ENCODE data around the gene IL33.

IL33 gene

GRCh38 chr9:6214903-6215302 is 704 bp upstream of the IL33 start:
- Histone ChIP-seq H2BK120ac (ENCODE audit: low read depth, low read length) (no peak overlapping the region), H3K9me3 (ENCODE audit: control insufficient read depth, low read length) (peaks cover 13% of the 10 kb centered on the region), H3K27ac (ENCODE audit: low read length, poor library complexity, severe bottlenecking) (no peak overlapping the region), H3K4me3 (ENCODE audit: insufficient read depth in 1 of 2, low read depth in 1 of 2, low read length in 2 of 2) (peak overlapping the region in 1 of 2 experiments; percentile 61), H2BK12ac (ENCODE audit: low read length in 2 of 2) (no peak overlapping the region), H3K18ac (ENCODE audit: low read depth in 1 of 2, low read length in 2 of 2) (no peak overlapping the region), H3K4ac (ENCODE audit: low read depth in 1 of 2, low read length in 2 of 2) (no peak overlapping the region), H3K4me2 (ENCODE audit: low read length, poor library complexity, severe bottlenecking) (no peak overlapping the region), H4K8ac (ENCODE audit: low read length) (no peak overlapping the region), H3K27me3 (ENCODE audit: control insufficient read depth in 1 of 2, insufficient read depth in 1 of 2, low read length in 2 of 2) (peaks cover 0 to under 1% of the 10 kb centered on the region in 2 experiments), H3K14ac (ENCODE audit: low read length in 2 of 2) (no peak overlapping the region), H4K91ac (ENCODE audit: low read length) (no peak overlapping the region), H2BK15ac (ENCODE audit: low read depth, poor library complexity, severe bottlenecking) (no peak overlapping the region), H3K36me3 (ENCODE audit: control insufficient read depth in 1 of 2, insufficient read depth in 2 of 2, low read depth in 1 of 2, low read length in 2 of 2) (no peaks in the 10 kb centered on the region), H2BK5ac (ENCODE audit: low read depth, low read length, poor library complexity, severe bottlenecking) (no peak overlapping the region), H3K79me1 (replicated peaks; ENCODE audit: low read length, poor library complexity, severe bottlenecking) (no peaks in the 10 kb centered on the region), H2AFZ (ENCODE audit: low read depth, low read length) (no peak overlapping the region), H3K4me1 (ENCODE audit: control insufficient read depth, insufficient read depth, low read depth, low read length) (no peaks in the 10 kb centered on the region), H2AK5ac (ENCODE audit: low read length, severe bottlenecking) (no peak overlapping the region), H3K23ac (ENCODE audit: low read length in 2 of 2) (no peak overlapping the region), H3K9ac (ENCODE audit: low read length) (peak overlapping the region; percentile 83)
- DNase-seq = no peak
- 57% methylated on average over 2 of the region's 2 CpGs for WGBS

GRCh38 chr9:6216002-6216401 is 395 bp downstream of the IL33 start:
- H3K4me1 ChIP-seq (ENCODE audit: control insufficient read depth, insufficient read depth, low read depth, low read length) = no peaks in the 10 kb centered on the region
- H2AFZ ChIP-seq (ENCODE audit: low read depth, low read length) = no peak overlapping the region
- no peak overlapping the region for H3K27ac ChIP-seq (ENCODE audit: low read length, poor library complexity, severe bottlenecking)
- no peak overlapping the region for H3K23ac ChIP-seq (ENCODE audit: low read length in 2 of 2)
- H3K36me3 ChIP-seq (ENCODE audit: control insufficient read depth in 1 of 2, insufficient read depth in 2 of 2, low read depth in 1 of 2, low read length in 2 of 2) = no peaks in the 10 kb centered on the region
- H2BK5ac ChIP-seq (ENCODE audit: low read depth, low read length, poor library complexity, severe bottlenecking) = no peak overlapping the region
- no peaks in the 10 kb centered on the region for H3K79me1 ChIP-seq (replicated peaks; ENCODE audit: low read length, poor library complexity, severe bottlenecking)
- H3K14ac ChIP-seq (ENCODE audit: low read length in 2 of 2) = no peak overlapping the region
- 100% methylated on average over 2 of the region's 3 CpGs for WGBS
- DNase-seq = no peak
- peak overlapping the region in 1 of 2 experiments; percentile 61 for H3K4me3 ChIP-seq (ENCODE audit: insufficient read depth in 1 of 2, low read depth in 1 of 2, low read length in 2 of 2)
- no peak overlapping the region for H3K4ac ChIP-seq (ENCODE audit: low read depth in 1 of 2, low read length in 2 of 2)
- H3K9ac ChIP-seq (ENCODE audit: low read length) = peak overlapping the region; percentile 83
- no peak overlapping the region for H3K4me2 ChIP-seq (ENCODE audit: low read length, poor library complexity, severe bottlenecking)
- H2BK15ac ChIP-seq (ENCODE audit: low read depth, poor library complexity, severe bottlenecking) = no peak overlapping the region
- H4K91ac ChIP-seq (ENCODE audit: low read length) = no peak overlapping the region
- H4K8ac ChIP-seq (ENCODE audit: low read length) = no peak overlapping the region
- H2AK5ac ChIP-seq (ENCODE audit: low read length, severe bottlenecking) = no peak overlapping the region
- peaks cover 3% of the 10 kb centered on the region for H3K9me3 ChIP-seq (ENCODE audit: control insufficient read depth, low read length)
- peak overlapping the region; percentile 5 for H2BK120ac ChIP-seq (ENCODE audit: low read depth, low read length)
- no peak overlapping the region for H3K18ac ChIP-seq (ENCODE audit: low read depth in 1 of 2, low read length in 2 of 2)
- peaks cover 0 to 3% of the 10 kb centered on the region in 2 experiments for H3K27me3 ChIP-seq (ENCODE audit: control insufficient read depth in 1 of 2, insufficient read depth in 1 of 2, low read length in 2 of 2)
- no peak overlapping the region for H2BK12ac ChIP-seq (ENCODE audit: low read length in 2 of 2)

- WGBS = 100% methylated on average over 1 of the region's 1 CpG
- no peak overlapping the region for H3K14ac ChIP-seq (ENCODE audit: low read length in 2 of 2)
- no peaks in the 10 kb centered on the region for H3K36me3 ChIP-seq (ENCODE audit: control insufficient read depth in 1 of 2, insufficient read depth in 2 of 2, low read depth in 1 of 2, low read length in 2 of 2)
Measured at GRCh38 chr9:6216951-6217350, 1.3 kb downstream of the IL33 start.

DNA sequence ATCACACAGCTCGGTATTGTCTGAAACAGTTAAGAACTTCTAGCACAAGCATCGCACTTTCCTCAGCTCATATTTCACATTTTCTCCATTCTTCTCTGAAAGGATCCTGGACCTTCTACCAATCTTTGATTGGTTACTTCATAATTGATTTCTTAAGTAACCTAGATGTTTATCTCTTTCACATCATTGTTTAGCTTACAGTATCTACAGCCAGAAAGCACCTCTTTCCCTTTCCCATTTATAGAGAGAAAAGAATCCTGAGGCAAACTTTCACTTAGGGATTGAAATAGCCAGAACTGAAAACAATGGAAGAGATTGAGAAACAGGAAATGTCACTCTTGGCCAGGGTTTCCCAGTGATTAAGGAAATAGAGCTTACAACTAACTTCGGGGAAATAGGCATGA is 2.5 kb downstream of the IL33 start:
- Histone ChIP-seq H2BK15ac (ENCODE audit: low read depth, poor library complexity, severe bottlenecking) (no peak overlapping the region), H3K27ac (ENCODE audit: low read length, poor library complexity, severe bottlenecking) (no peak overlapping the region), H3K9me3 (ENCODE audit: control insufficient read depth, low read length) (no peaks in the 10 kb centered on the region), H2AFZ (ENCODE audit: low read depth, low read length) (no peak overlapping the region), H3K36me3 (ENCODE audit: control insufficient read depth in 1 of 2, insufficient read depth in 2 of 2, low read depth in 1 of 2, low read length in 2 of 2) (no peaks in the 10 kb centered on the region), H3K4me1 (ENCODE audit: control insufficient read depth, insufficient read depth, low read depth, low read length) (no peaks in the 10 kb centered on the region), H3K14ac (ENCODE audit: low read length in 2 of 2) (no peak overlapping the region), H2BK12ac (ENCODE audit: low read length in 2 of 2) (no peak overlapping the region), H3K27me3 (ENCODE audit: control insufficient read depth in 1 of 2, insufficient read depth in 1 of 2, low read length in 2 of 2) (peaks cover 0 to 3% of the 10 kb centered on the region in 2 experiments), H3K4ac (ENCODE audit: low read depth in 1 of 2, low read length in 2 of 2) (no peak overlapping the region), H3K18ac (ENCODE audit: low read depth in 1 of 2, low read length in 2 of 2) (no peak overlapping the region), H3K79me1 (replicated peaks; ENCODE audit: low read length, poor library complexity, severe bottlenecking) (no peaks in the 10 kb centered on the region), H3K4me3 (ENCODE audit: insufficient read depth in 1 of 2, low read depth in 1 of 2, low read length in 2 of 2) (peak overlapping the region in 1 of 2 experiments; percentile 61), H3K23ac (ENCODE audit: low read length in 2 of 2) (no peak overlapping the region), H3K9ac (ENCODE audit: low read length) (peak overlapping the region; percentile 73), H2AK5ac (ENCODE audit: low read length, severe bottlenecking) (no peak overlapping the region), H2BK5ac (ENCODE audit: low read depth, low read length, poor library complexity, severe bottlenecking) (no peak overlapping the region), H2BK120ac (ENCODE audit: low read depth, low read length) (no peak overlapping the region), H4K8ac (ENCODE audit: low read length) (no peak overlapping the region), H4K91ac (ENCODE audit: low read length) (no peak overlapping the region), H3K4me2 (ENCODE audit: low read length, poor library complexity, severe bottlenecking) (no peak overlapping the region)
- 74% methylated on average over 3 of the region's 3 CpGs for WGBS
- peak; percentile 3 for DNase-seq

More at GRCh38 chr9:6216951-6217350, 1.3 kb downstream of the IL33 start:
- no peak overlapping the region for H3K4ac ChIP-seq (ENCODE audit: low read depth in 1 of 2, low read length in 2 of 2)
- no peak overlapping the region for H4K91ac ChIP-seq (ENCODE audit: low read length)
- no peak overlapping the region for H4K8ac ChIP-seq (ENCODE audit: low read length)
- no peaks in the 10 kb centered on the region for H3K79me1 ChIP-seq (replicated peaks; ENCODE audit: low read length, poor library complexity, severe bottlenecking)
- no peak overlapping the region for H3K4me2 ChIP-seq (ENCODE audit: low read length, poor library complexity, severe bottlenecking)
- H3K9ac ChIP-seq (ENCODE audit: low read length) = peak overlapping the region; percentile 73
- no peak overlapping the region for H2BK120ac ChIP-seq (ENCODE audit: low read depth, low read length)
- peaks cover 0 to 3% of the 10 kb centered on the region in 2 experiments for H3K27me3 ChIP-seq (ENCODE audit: control insufficient read depth in 1 of 2, insufficient read depth in 1 of 2, low read length in 2 of 2)
- DNase-seq = no peak
- no peak overlapping the region for H3K23ac ChIP-seq (ENCODE audit: low read length in 2 of 2)
- H3K9me3 ChIP-seq (ENCODE audit: control insufficient read depth, low read length) = no peaks in the 10 kb centered on the region
- H2BK5ac ChIP-seq (ENCODE audit: low read depth, low read length, poor library complexity, severe bottlenecking) = no peak overlapping the region
- H3K27ac ChIP-seq (ENCODE audit: low read length, poor library complexity, severe bottlenecking) = no peak overlapping the region
- no peak overlapping the region for H2BK12ac ChIP-seq (ENCODE audit: low read length in 2 of 2)
- H3K4me1 ChIP-seq (ENCODE audit: control insufficient read depth, insufficient read depth, low read depth, low read length) = no peaks in the 10 kb centered on the region
- H2BK15ac ChIP-seq (ENCODE audit: low read depth, poor library complexity, severe bottlenecking) = no peak overlapping the region
- no peak overlapping the region for H2AFZ ChIP-seq (ENCODE audit: low read depth, low read length)
- no peak overlapping the region for H3K18ac ChIP-seq (ENCODE audit: low read depth in 1 of 2, low read length in 2 of 2)
- no peak overlapping the region for H2AK5ac ChIP-seq (ENCODE audit: low read length, severe bottlenecking)
- peak overlapping the region in 1 of 2 experiments; percentile 61 for H3K4me3 ChIP-seq (ENCODE audit: insufficient read depth in 1 of 2, low read depth in 1 of 2, low read length in 2 of 2)
